Measurements from ENCODE around the gene RP2.

The RP2 gene

GRCh38 chrX:46850771-46851170 is 13.9 kb downstream of the RP2 start:
- no peaks in the 10 kb centered on the region for H3K9me3 ChIP-seq (ENCODE audit: control insufficient read depth, insufficient read depth, low read length)

GRCh38 chrX:46856483-46856882 is 19.6 kb downstream of the RP2 start:
- H3K36me3 ChIP-seq (ENCODE audit: control insufficient read depth, insufficient read depth, low read length) = no peaks in the 10 kb centered on the region
- H3K4me3 ChIP-seq (ENCODE audit: low read depth, low read length) = no peak overlapping the region
- H3K9ac ChIP-seq (ENCODE audit: low read depth, low read length) = no peak overlapping the region
- no peaks in the 10 kb centered on the region for H3K27me3 ChIP-seq (ENCODE audit: control insufficient read depth, insufficient read depth, low read length)
- no peaks in the 10 kb centered on the region for H3K4me1 ChIP-seq (ENCODE audit: control insufficient read depth, insufficient read depth, low read length)
- H3K9me3 ChIP-seq (ENCODE audit: control insufficient read depth, insufficient read depth, low read length) = no peaks in the 10 kb centered on the region

More at GRCh38 chrX:46850771-46851170, 13.9 kb downstream of the RP2 start:
- Histone ChIP-seq H3K36me3 (ENCODE audit: control insufficient read depth, insufficient read depth, low read length) (no peaks in the 10 kb centered on the region), H3K4me1 (ENCODE audit: control insufficient read depth, insufficient read depth, low read length) (no peaks in the 10 kb centered on the region), H3K4me3 (ENCODE audit: low read depth, low read length) (no peak overlapping the region), H3K27me3 (ENCODE audit: control insufficient read depth, insufficient read depth, low read length) (no peaks in the 10 kb centered on the region), H3K9ac (ENCODE audit: low read depth, low read length) (no peak overlapping the region)

GRCh38 chrX:46860557-46860956 is 23.7 kb downstream of the RP2 start:
- Histone ChIP-seq H3K4me1 (ENCODE audit: control insufficient read depth, insufficient read depth, low read length) (no peaks in the 10 kb centered on the region), H3K36me3 (ENCODE audit: control insufficient read depth, insufficient read depth, low read length) (no peaks in the 10 kb centered on the region), H3K9me3 (ENCODE audit: control insufficient read depth, insufficient read depth, low read length) (no peaks in the 10 kb centered on the region), H3K9ac (ENCODE audit: low read depth, low read length) (no peak overlapping the region), H3K4me3 (ENCODE audit: low read depth, low read length) (no peak overlapping the region), H3K27me3 (ENCODE audit: control insufficient read depth, insufficient read depth, low read length) (no peaks in the 10 kb centered on the region)

GRCh38 chrX:46863072-46863471 is 26.2 kb downstream of the RP2 start:
- Histone ChIP-seq H3K36me3 (ENCODE audit: control insufficient read depth, insufficient read depth, low read length) (no peaks in the 10 kb centered on the region), H3K27me3 (ENCODE audit: control insufficient read depth, insufficient read depth, low read length) (no peaks in the 10 kb centered on the region), H3K9ac (ENCODE audit: low read depth, low read length) (no peak overlapping the region), H3K9me3 (ENCODE audit: control insufficient read depth, insufficient read depth, low read length) (no peaks in the 10 kb centered on the region), H3K4me1 (ENCODE audit: control insufficient read depth, insufficient read depth, low read length) (no peaks in the 10 kb centered on the region), H3K4me3 (ENCODE audit: low read depth, low read length) (no peak overlapping the region)

GRCh38 chrX:46864606-46865005 is 27.8 kb downstream of the RP2 start:
- Histone ChIP-seq H3K9ac (ENCODE audit: low read depth, low read length) (no peak overlapping the region), H3K36me3 (ENCODE audit: control insufficient read depth, insufficient read depth, low read length) (no peaks in the 10 kb centered on the region), H3K9me3 (ENCODE audit: control insufficient read depth, insufficient read depth, low read length) (no peaks in the 10 kb centered on the region), H3K4me1 (ENCODE audit: control insufficient read depth, insufficient read depth, low read length) (no peaks in the 10 kb centered on the region), H3K27me3 (ENCODE audit: control insufficient read depth, insufficient read depth, low read length) (no peaks in the 10 kb centered on the region), H3K4me3 (ENCODE audit: low read depth, low read length) (no peak overlapping the region)

- Histone ChIP-seq H3K36me3 (ENCODE audit: control insufficient read depth, insufficient read depth, low read length) (no peaks in the 10 kb centered on the region), H3K9me3 (ENCODE audit: control insufficient read depth, insufficient read depth, low read length) (no peaks in the 10 kb centered on the region), H3K4me3 (ENCODE audit: low read depth, low read length) (no peak overlapping the region), H3K4me1 (ENCODE audit: control insufficient read depth, insufficient read depth, low read length) (no peaks in the 10 kb centered on the region), H3K9ac (ENCODE audit: low read depth, low read length) (no peak overlapping the region), H3K27me3 (ENCODE audit: control insufficient read depth, insufficient read depth, low read length) (no peaks in the 10 kb centered on the region)
Measured at GRCh38 chrX:46865281-46865680, 28.4 kb downstream of the RP2 start.

- H3K4me1 ChIP-seq (ENCODE audit: control insufficient read depth, insufficient read depth, low read length) = no peaks in the 10 kb centered on the region
- H3K9ac ChIP-seq (ENCODE audit: low read depth, low read length) = no peak overlapping the region
- no peaks in the 10 kb centered on the region for H3K36me3 ChIP-seq (ENCODE audit: control insufficient read depth, insufficient read depth, low read length)
- H3K27me3 ChIP-seq (ENCODE audit: control insufficient read depth, insufficient read depth, low read length) = no peaks in the 10 kb centered on the region
- no peak overlapping the region for H3K4me3 ChIP-seq (ENCODE audit: low read depth, low read length)
- H3K9me3 ChIP-seq (ENCODE audit: control insufficient read depth, insufficient read depth, low read length) = no peaks in the 10 kb centered on the region
Measured at GRCh38 chrX:46866726-46867125, 29.9 kb downstream of the RP2 start.

GRCh38 chrX:46873746-46874145 is 36.9 kb downstream of the RP2 start:
- Histone ChIP-seq H3K27me3 (ENCODE audit: control insufficient read depth, insufficient read depth, low read length) (no peaks in the 10 kb centered on the region), H3K36me3 (ENCODE audit: control insufficient read depth, insufficient read depth, low read length) (no peaks in the 10 kb centered on the region), H3K4me3 (ENCODE audit: low read depth, low read length) (no peak overlapping the region), H3K9me3 (ENCODE audit: control insufficient read depth, insufficient read depth, low read length) (no peaks in the 10 kb centered on the region), H3K9ac (ENCODE audit: low read depth, low read length) (no peak overlapping the region), H3K4me1 (ENCODE audit: control insufficient read depth, insufficient read depth, low read length) (no peaks in the 10 kb centered on the region)

GRCh38 chrX:46876901-46877300 is 40.1 kb downstream of the RP2 start:
- Histone ChIP-seq H3K4me3 (ENCODE audit: low read depth, low read length) (no peak overlapping the region), H3K9ac (ENCODE audit: low read depth, low read length) (no peak overlapping the region), H3K9me3 (ENCODE audit: control insufficient read depth, insufficient read depth, low read length) (no peaks in the 10 kb centered on the region), H3K4me1 (ENCODE audit: control insufficient read depth, insufficient read depth, low read length) (no peaks in the 10 kb centered on the region), H3K27me3 (ENCODE audit: control insufficient read depth, insufficient read depth, low read length) (no peaks in the 10 kb centered on the region), H3K36me3 (ENCODE audit: control insufficient read depth, insufficient read depth, low read length) (no peaks in the 10 kb centered on the region)

- Histone ChIP-seq H3K36me3 (ENCODE audit: control insufficient read depth, insufficient read depth, low read length) (no peaks in the 10 kb centered on the region), H3K9me3 (ENCODE audit: control insufficient read depth, insufficient read depth, low read length) (no peaks in the 10 kb centered on the region), H3K9ac (ENCODE audit: low read depth, low read length) (no peak overlapping the region)
Measured at GRCh38 chrX:46882266-46882665, 45.4 kb downstream of the RP2 start.

GRCh38 chrX:46884799-46885198 is 48.0 kb downstream of the RP2 start:
- Histone ChIP-seq H3K9me3 (ENCODE audit: control insufficient read depth, insufficient read depth, low read length) (no peaks in the 10 kb centered on the region), H3K36me3 (ENCODE audit: control insufficient read depth, insufficient read depth, low read length) (no peaks in the 10 kb centered on the region), H3K9ac (ENCODE audit: low read depth, low read length) (no peak overlapping the region), H3K27me3 (ENCODE audit: control insufficient read depth, insufficient read depth, low read length) (no peaks in the 10 kb centered on the region), H3K4me3 (ENCODE audit: low read depth, low read length) (no peak overlapping the region), H3K4me1 (ENCODE audit: control insufficient read depth, insufficient read depth, low read length) (no peaks in the 10 kb centered on the region)

More at GRCh38 chrX:46882266-46882665, 45.4 kb downstream of the RP2 start:
- H3K27me3 ChIP-seq (ENCODE audit: control insufficient read depth, insufficient read depth, low read length) = no peaks in the 10 kb centered on the region
- H3K4me3 ChIP-seq (ENCODE audit: low read depth, low read length) = no peak overlapping the region
- H3K4me1 ChIP-seq (ENCODE audit: control insufficient read depth, insufficient read depth, low read length) = no peaks in the 10 kb centered on the region

- Histone ChIP-seq H3K4me1 (ENCODE audit: control insufficient read depth, insufficient read depth, low read length) (peaks cover under 1% of the 10 kb centered on the region), H3K36me3 (ENCODE audit: control insufficient read depth, insufficient read depth, low read length) (no peaks in the 10 kb centered on the region), H3K4me3 (ENCODE audit: low read depth, low read length) (no peak overlapping the region), H3K9ac (ENCODE audit: low read depth, low read length) (no peak overlapping the region), H3K27me3 (ENCODE audit: control insufficient read depth, insufficient read depth, low read length) (no peaks in the 10 kb centered on the region), H3K9me3 (ENCODE audit: control insufficient read depth, insufficient read depth, low read length) (no peaks in the 10 kb centered on the region)
Measured at GRCh38 chrX:46898207-46898606, 61.4 kb downstream of the RP2 start.

Measured in iPS-15b (cell line).